Sigmoid colon (tissue), 7 donors: ENCODE measurements around the gene USP40. TPM values are rescaled to one million over a fixed set of nuclear protein-coding genes. Genes with fewer than 3 reads are reported as not detected.

Experiments
- DNase-seq: peaks from one replicate; pipeline ENCODE4 v3.0.0-alpha.2; 2019
- H3K27ac ChIP-seq, 4 donors: fragments of 200-600 bp; sonication (generic); one replicate each; pipeline ENCODE4 v1.5.1; 2016 to 2019; ENCODE audit warnings: mild to moderate bottlenecking in 1 of 4
- H3K27me3 ChIP-seq, 3 donors: fragments of 200-600 bp; sonication (generic); one replicate each; pipeline ENCODE4 v1.5.1; 2019; ENCODE audit warnings: mild to moderate bottlenecking in 1 of 3
- H3K36me3 ChIP-seq, 4 donors: fragments of 200-600 bp; sonication (generic); one replicate each; pipeline ENCODE4 v1.5.1; 2016 to 2019
- H3K4me1 ChIP-seq, 4 donors: fragments of 200-600 bp; sonication (generic); one replicate each; pipeline ENCODE4 v1.5.1; 2017 to 2019
- H3K4me3 ChIP-seq, 4 donors: fragments of 200-600 bp; sonication (generic); one replicate each; pipeline ENCODE4 v1.5.1; 2017 to 2019; ENCODE audit warnings: mild to moderate bottlenecking in 2 of 4, moderate library complexity in 1 of 4
- H3K9me3 ChIP-seq, 4 donors: fragments of 200-600 bp in 3 of 4; sonication (generic) in 3 of 4; one replicate each; pipeline versions ENCODE4 v1.5.1 to v1.6.1; 2013 to 2019
- EP300 ChIP-seq, 4 donors: sonication (generic); formaldehyde crosslinking; IDR thresholded peaks; one replicate each; pipeline ENCODE4 v1.6.1; 2017; ENCODE audit warnings: antibody characterized with exemption in 4 of 4
- POLR2A ChIP-seq, 2 donors: fragments of 450-650 bp; IDR thresholded peaks; one replicate each; pipeline ENCODE4 v1.6.1; 2016; ENCODE audit warnings: antibody characterized with exemption in 2 of 2, mild to moderate bottlenecking in 2 of 2, moderate library complexity in 2 of 2
- POLR2AphosphoS5 ChIP-seq, 4 donors: sonication (generic); formaldehyde crosslinking; IDR thresholded peaks; one replicate each; pipeline ENCODE4 v1.6.1; 2017; ENCODE audit warnings: antibody characterized with exemption in 4 of 4
- WGBS, 2 donors: extraction: QIAGEN DNeasy Blood & Tissue Kit; methylation state at CpG; one replicate each; pipeline ENCODE4 v1.1.7; 2013; 5-methylcytosine and 5-hydroxymethylcytosine counted together
- intact Hi-C: fragments of 100-400 bp; cut with DNase I; formaldehyde crosslinking; loops from one replicate; pipeline ENCODE4 v1.15.1; 2023
- polyA plus RNA-seq, 3 donors: library from polyadenylated mRNA; stranded (reverse); fragments of 200-250 nt; gene quantifications; one replicate each; pipeline ENCODE4 v1.2.3, GENCODE V29; 2013
- total RNA-seq, 4 donors: library from RNA; depleted of rRNA; stranded (reverse); fragments of >200 nt; gene quantifications; one replicate each; pipeline ENCODE4 v1.1.0, GENCODE V29; 2016
- TF ChIP-seq, protein P1 (sequence below), 4 experiments: fragments of 450-650 bp in 3 of 4; fragments of 200-600 bp in 1 of 4; IDR thresholded peaks; one replicate each; pipeline ENCODE4 v1.5.1; 2016 to 2019; ENCODE audit warnings: antibody characterized with exemption in 4 of 4, mild to moderate bottlenecking in 3 of 4, moderate library complexity in 2 of 4
- donor health status: healthy with polysubstance abuse.
- donor health status: Bipolar disorder and iron deficiency.
- donor health status: healthy.

Gene USP40
- total and polyA plus RNA-seq, 7 donors = 9.6 to 34.5 (median 23.4) TPM

- Histone ChIP-seq H3K36me3 (peaks cover 27 to 90% (median 29%) of the 10 kb centered on the region in 4 donors), H3K4me3 (no peak overlapping the region), H3K4me1 (peaks cover 0 to 14% (median 1%) of the 10 kb centered on the region in 4 donors), H3K27me3 (no peaks in the 10 kb centered on the region), H3K9me3 (no peaks in the 10 kb centered on the region), H3K27ac (no peak overlapping the region)
- 90 to 93% methylated on average over 4 of the region's 4 CpGs for WGBS, 2 donors
- DNase-seq = peak; percentile 9
- no peak for TF ChIP-seq POLR2A (IDR thresholded peaks at IDR 0.05)
- TF ChIP-seq, protein P1, sequence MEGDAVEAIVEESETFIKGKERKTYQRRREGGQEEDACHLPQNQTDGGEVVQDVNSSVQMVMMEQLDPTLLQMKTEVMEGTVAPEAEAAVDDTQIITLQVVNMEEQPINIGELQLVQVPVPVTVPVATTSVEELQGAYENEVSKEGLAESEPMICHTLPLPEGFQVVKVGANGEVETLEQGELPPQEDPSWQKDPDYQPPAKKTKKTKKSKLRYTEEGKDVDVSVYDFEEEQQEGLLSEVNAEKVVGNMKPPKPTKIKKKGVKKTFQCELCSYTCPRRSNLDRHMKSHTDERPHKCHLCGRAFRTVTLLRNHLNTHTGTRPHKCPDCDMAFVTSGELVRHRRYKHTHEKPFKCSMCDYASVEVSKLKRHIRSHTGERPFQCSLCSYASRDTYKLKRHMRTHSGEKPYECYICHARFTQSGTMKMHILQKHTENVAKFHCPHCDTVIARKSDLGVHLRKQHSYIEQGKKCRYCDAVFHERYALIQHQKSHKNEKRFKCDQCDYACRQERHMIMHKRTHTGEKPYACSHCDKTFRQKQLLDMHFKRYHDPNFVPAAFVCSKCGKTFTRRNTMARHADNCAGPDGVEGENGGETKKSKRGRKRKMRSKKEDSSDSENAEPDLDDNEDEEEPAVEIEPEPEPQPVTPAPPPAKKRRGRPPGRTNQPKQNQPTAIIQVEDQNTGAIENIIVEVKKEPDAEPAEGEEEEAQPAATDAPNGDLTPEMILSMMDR (IDR thresholded peaks at IDR 0.05) = no peak
- TF ChIP-seq POLR2AphosphoS5 (IDR thresholded peaks at IDR 0.05) = no peak
- no peak for TF ChIP-seq EP300 (IDR thresholded peaks at IDR 0.05)
- intact Hi-C loops = loop anchor here (10.0 kb wide), 1 partner anchor 844 kb away; no protein-coding TSS in a partner anchor
Observed at GRCh38 chr2:233448575-233448974, 118.0 kb downstream of the USP40 start.

DNA sequence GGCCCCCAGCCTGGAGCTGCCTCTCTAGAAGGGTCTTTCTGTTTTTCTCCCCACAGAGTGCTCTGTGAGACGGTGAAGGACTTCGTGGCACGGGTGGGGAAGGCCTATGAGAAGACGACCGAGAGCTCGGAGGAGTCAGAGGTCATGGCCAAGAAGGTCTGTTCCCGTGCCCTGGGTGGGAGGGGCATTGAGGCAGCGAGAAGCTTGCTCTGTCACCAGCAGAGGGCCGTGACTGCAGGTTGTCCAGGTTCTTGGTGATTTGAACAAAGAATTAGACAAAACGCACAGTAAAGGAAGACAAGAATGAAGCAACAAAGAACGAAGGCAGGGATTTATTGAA lies 118.4 kb downstream of the USP40 start:
- no peaks in the 10 kb centered on the region for H3K27me3 ChIP-seq
- no peak overlapping the region for H3K4me3 ChIP-seq
- peaks cover 26 to 88% (median 27%) of the 10 kb centered on the region in 4 donors for H3K36me3 ChIP-seq
- H3K9me3 ChIP-seq = no peaks in the 10 kb centered on the region
- DNase-seq = peak; percentile 55
- H3K4me1 ChIP-seq = peaks cover 0 to 18% (median 1%) of the 10 kb centered on the region in 4 donors
- intact Hi-C loops = loop anchor here (10.0 kb wide), 1 partner anchor 843 kb away; no protein-coding TSS in a partner anchor
- no peak for TF ChIP-seq EP300 (IDR thresholded peaks at IDR 0.05)
- TF ChIP-seq, protein P1 (IDR thresholded peaks at IDR 0.05) = no peak
- TF ChIP-seq POLR2AphosphoS5 (IDR thresholded peaks at IDR 0.05) = no peak
- TF ChIP-seq POLR2A (IDR thresholded peaks at IDR 0.05) = no peak
- WGBS, 2 donors = 84 to 88% methylated on average over 11 of the region's 11 CpGs
- H3K27ac ChIP-seq = no peak overlapping the region

DNA sequence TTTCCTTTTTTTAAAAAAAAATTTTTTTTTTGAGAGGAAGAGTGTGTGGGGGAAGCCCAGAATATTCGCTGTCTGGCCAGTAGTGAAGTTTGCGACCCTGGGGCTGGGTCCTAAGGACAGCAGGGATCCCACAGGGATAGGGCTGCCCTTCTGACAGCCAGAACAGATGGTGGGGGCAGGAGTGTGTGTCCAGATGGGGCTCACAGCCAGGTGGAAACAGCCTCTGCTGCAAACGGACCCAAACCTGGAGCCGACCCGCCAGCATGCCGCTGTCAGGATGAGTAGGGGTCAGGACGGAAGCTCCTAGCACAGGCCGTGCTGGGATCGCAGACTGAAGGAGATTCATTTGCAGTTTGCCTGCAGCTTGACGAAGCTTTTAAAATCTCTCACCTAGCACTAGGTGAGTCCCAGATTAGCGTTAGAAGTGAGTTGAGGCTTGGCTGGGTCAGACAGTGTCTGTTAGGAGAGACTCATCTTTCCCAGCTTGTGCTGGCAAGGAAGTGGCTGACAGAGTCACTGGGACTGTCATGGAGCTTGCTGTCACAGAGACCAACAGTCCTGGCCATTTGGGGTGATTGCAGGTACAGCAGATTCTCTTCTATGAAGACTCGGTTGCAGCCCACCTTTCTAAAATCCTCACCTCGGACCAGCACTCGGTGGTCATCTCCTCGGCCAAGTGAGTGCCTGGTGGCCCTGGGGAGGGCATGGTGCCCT lies 118.9 kb downstream of the USP40 start:
- Histone ChIP-seq H3K4me1 (peaks cover 0 to 13% (median 1%) of the 10 kb centered on the region in 4 donors), H3K36me3 (peaks cover 21 to 86% (median 27%) of the 10 kb centered on the region in 4 donors), H3K4me3 (no peak overlapping the region), H3K27me3 (no peaks in the 10 kb centered on the region), H3K27ac (no peak overlapping the region), H3K9me3 (no peaks in the 10 kb centered on the region)
- TF ChIP-seq, protein P1 (IDR thresholded peaks at IDR 0.05) = no peak
- TF ChIP-seq POLR2AphosphoS5 (IDR thresholded peaks at IDR 0.05) = no peak
- TF ChIP-seq EP300 (IDR thresholded peaks at IDR 0.05) = no peak
- TF ChIP-seq POLR2A (IDR thresholded peaks at IDR 0.05) = no peak
- intact Hi-C loops = loop anchor here (10.0 kb wide), 1 partner anchor 843 kb away; no protein-coding TSS in a partner anchor
- DNase-seq = no peak
- WGBS, 2 donors = 95% methylated on average over 15 of the region's 15 CpGs

DNA sequence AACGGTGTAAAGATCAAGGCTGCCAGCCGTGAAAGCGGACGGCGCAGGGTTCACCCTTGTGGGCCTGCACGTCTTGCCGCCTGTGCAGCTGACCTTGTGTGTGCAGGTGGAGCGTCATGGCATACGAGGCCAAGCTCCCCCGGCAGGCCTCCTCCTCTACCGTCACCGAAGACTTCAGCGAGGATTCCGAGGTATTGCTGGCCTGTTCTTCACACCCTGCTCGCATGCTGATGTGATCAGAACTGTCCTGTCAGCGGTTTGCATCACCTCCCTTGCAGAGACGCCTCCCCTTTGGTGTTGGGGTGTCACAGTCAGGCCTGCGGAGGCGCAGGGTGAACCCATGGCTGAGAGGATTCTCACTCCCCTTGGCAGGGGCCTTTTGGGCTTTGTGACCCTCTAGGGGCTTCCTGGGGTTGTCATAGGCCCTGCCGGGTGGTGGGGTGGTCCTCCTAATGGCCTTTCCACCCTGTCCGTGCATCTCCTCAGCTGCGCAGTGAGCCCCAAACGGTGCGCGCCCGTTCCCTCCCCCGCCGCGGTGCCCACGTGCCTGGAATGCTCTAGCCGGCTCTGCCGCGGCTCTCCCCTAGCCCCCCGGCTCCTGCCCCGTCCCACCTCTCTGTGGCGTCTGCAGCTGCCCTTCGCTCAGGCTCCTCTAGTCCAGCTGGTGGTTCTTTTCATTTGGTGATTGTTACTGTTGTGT lies 119.8 kb downstream of the USP40 start:
- Histone ChIP-seq H3K36me3 (peaks cover 21 to 82% (median 25%) of the 10 kb centered on the region in 4 donors), H3K9me3 (no peaks in the 10 kb centered on the region), H3K27me3 (no peaks in the 10 kb centered on the region), H3K4me1 (peaks cover 0 to 13% (median 1%) of the 10 kb centered on the region in 4 donors), H3K4me3 (no peak overlapping the region), H3K27ac (no peak overlapping the region)
- DNase-seq = no peak
- TF ChIP-seq, protein P1 (IDR thresholded peaks at IDR 0.05) = no peak
- no peak for TF ChIP-seq POLR2A (IDR thresholded peaks at IDR 0.05)
- no peak for TF ChIP-seq EP300 (IDR thresholded peaks at IDR 0.05)
- intact Hi-C loops = loop anchor here (10.0 kb wide), 1 partner anchor 842 kb away; no protein-coding TSS in a partner anchor
- 93 to 94% methylated on average over 37 of the region's 37 CpGs for WGBS, 2 donors
